Measurements from ENCODE around the gene ALX4.

Gene ALX4

DNA sequence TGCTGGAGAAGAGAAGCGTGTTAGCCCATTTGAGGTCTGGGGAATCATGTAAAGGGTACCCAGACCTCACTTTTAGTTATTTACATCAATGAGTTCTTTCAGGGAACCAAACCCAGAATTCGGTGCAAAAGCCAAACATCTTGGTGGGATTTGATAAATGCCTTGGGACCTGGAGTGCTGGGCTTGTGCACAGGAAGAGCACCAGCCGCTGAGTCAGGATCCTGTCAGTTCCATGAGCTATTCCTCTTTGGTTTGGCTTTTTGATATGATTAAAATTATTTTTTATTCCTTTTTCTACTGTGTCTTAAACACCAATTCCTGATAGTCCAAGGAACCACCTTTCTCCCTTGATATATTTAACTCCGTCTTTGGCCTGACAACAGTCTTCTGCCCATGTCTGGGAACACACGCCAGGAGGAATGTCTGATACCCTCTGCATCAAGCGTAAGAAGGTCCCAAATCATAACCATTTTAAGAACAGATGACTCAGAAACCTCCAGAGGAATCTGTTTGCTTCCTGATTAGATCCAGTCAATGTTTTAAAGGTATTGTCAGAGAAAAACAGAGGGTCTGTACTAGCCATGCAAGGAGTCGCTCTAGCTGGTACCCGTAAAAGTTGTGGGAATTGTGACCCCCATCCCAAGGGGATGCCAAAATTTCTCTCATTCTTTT, 65.2 kb downstream of the ALX4 start:
- ATAC-seq = no peak
- Mint-ChIP-seq H3K27ac (no peak overlapping the region), H3K4me1 (no peaks in the 10 kb centered on the region), H3K4me3 (no peak overlapping the region), H3K27me3 (no peaks in the 10 kb centered on the region), H3K9me3 (no peaks in the 10 kb centered on the region), H3K36me3 (peaks cover 66% of the 10 kb centered on the region)

- H3K4me3 Mint-ChIP-seq = no peak overlapping the region
- no peak for ATAC-seq
Observed at GRCh38 chr11:44243595-44244343, 66.2 kb downstream of the ALX4 start.

GRCh38 chr11:44243086-44243485, 66.9 kb downstream of the ALX4 start:
- no peak for ATAC-seq
- no peaks in the 10 kb centered on the region for H3K9me3 Mint-ChIP-seq
- H3K4me1 Mint-ChIP-seq = no peaks in the 10 kb centered on the region

More at GRCh38 chr11:44243595-44244343, 66.2 kb downstream of the ALX4 start:
- no peaks in the 10 kb centered on the region for H3K27me3 Mint-ChIP-seq
- H3K27ac Mint-ChIP-seq = no peak overlapping the region
- H3K9me3 Mint-ChIP-seq = no peaks in the 10 kb centered on the region
- peaks cover 63% of the 10 kb centered on the region for H3K36me3 Mint-ChIP-seq
- H3K4me1 Mint-ChIP-seq = no peaks in the 10 kb centered on the region

GRCh38 chr11:44241851-44242250, 68.1 kb downstream of the ALX4 start:
- Mint-ChIP-seq H3K27ac (no peak overlapping the region), H3K36me3 (peaks cover 69% of the 10 kb centered on the region), H3K4me3 (no peak overlapping the region), H3K27me3 (no peaks in the 10 kb centered on the region), H3K9me3 (no peaks in the 10 kb centered on the region), H3K4me1 (no peaks in the 10 kb centered on the region)
- no peak for ATAC-seq

More at GRCh38 chr11:44243086-44243485, 66.9 kb downstream of the ALX4 start:
- H3K27ac Mint-ChIP-seq = no peak overlapping the region
- peaks cover 66% of the 10 kb centered on the region for H3K36me3 Mint-ChIP-seq
- no peaks in the 10 kb centered on the region for H3K27me3 Mint-ChIP-seq
- no peak overlapping the region for H3K4me3 Mint-ChIP-seq

GRCh38 chr11:44237156-44237555, 72.8 kb downstream of the ALX4 start:
- Mint-ChIP-seq H3K36me3 (peaks cover 61% of the 10 kb centered on the region), H3K4me3 (no peak overlapping the region), H3K9me3 (no peaks in the 10 kb centered on the region), H3K27me3 (no peaks in the 10 kb centered on the region), H3K27ac (no peak overlapping the region), H3K4me1 (no peaks in the 10 kb centered on the region)
- ATAC-seq = no peak

DNA sequence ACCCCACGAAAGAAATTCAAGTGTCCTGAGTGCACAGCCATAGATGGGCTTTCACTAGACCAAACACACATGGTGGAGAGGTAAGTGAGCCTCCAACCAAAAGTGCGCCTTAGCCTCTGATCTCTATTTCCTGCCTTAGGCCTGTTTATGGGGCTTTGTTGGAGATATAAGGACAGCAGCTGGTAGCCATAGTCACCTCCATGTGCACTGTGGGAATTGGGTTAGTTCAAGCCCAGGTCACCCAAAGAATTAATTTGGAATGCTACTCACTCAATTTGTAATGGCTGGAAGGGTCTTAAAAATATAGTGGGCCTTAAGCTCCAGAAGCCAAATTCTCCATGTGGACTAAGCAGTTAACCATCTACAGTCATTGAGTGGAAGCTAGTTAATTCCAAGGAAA, 73.6 kb downstream of the ALX4 start:
- Mint-ChIP-seq H3K36me3 (peaks cover 57% of the 10 kb centered on the region), H3K4me3 (no peak overlapping the region), H3K4me1 (no peaks in the 10 kb centered on the region), H3K9me3 (no peaks in the 10 kb centered on the region), H3K27me3 (no peaks in the 10 kb centered on the region), H3K27ac (no peak overlapping the region)
- ATAC-seq = no peak

DNA sequence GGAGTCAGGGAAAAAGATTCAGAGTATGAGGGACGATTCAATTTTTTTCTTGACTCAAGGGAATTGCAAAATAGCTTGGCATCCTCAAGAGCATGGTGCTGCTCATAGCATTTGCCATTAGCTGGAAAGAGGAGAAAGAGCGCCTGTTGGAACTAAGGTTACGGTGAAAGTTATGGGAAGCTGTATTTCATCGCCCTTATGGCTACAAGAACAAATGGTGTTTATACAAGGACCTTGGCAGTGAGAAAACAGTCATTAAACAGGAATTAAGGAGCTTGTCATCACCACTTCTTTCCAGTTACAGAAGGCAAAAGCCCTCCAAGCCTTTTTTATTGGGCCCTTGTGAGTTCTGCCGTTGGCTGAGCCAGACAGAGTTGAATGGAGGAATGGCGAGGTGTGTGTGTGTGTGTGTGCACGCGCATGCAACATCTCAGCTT, 74.2 kb downstream of the ALX4 start:
- Mint-ChIP-seq H3K36me3 (peaks cover 62% of the 10 kb centered on the region), H3K4me1 (no peaks in the 10 kb centered on the region), H3K9me3 (no peaks in the 10 kb centered on the region), H3K27ac (no peak overlapping the region), H3K27me3 (no peaks in the 10 kb centered on the region), H3K4me3 (no peak overlapping the region)
- no peak for ATAC-seq

GRCh38 chr11:44229624-44230023, 80.3 kb downstream of the ALX4 start:
- Mint-ChIP-seq H3K36me3 (peaks cover 32% of the 10 kb centered on the region), H3K4me1 (no peaks in the 10 kb centered on the region), H3K27me3 (no peaks in the 10 kb centered on the region), H3K4me3 (no peak overlapping the region), H3K9me3 (no peaks in the 10 kb centered on the region), H3K27ac (no peak overlapping the region)
- no peak for ATAC-seq

DNA sequence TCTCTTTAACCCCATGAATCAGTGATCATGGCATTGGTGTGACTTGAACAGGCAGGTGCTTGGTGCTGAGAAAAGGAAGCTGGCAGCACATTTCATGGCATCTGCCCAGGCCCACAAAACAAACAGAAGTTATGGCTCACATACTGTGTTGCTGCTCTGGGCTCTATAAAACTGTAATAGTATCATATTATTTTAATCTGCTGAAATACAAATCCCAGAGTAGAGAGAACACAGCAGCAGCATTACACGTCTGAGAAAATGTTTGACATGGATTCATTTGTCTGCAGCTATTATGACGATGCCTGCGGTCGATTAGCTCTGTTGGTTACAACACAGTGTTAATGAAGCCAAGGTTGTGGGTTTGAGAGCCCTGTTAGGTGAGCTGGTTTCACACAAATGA, 80.8 kb downstream of the ALX4 start:
- Mint-ChIP-seq H3K27me3 (no peaks in the 10 kb centered on the region), H3K4me3 (no peak overlapping the region), H3K27ac (no peak overlapping the region), H3K9me3 (no peaks in the 10 kb centered on the region), H3K36me3 (peaks cover 32% of the 10 kb centered on the region), H3K4me1 (no peaks in the 10 kb centered on the region)
- ATAC-seq = no peak

DNA sequence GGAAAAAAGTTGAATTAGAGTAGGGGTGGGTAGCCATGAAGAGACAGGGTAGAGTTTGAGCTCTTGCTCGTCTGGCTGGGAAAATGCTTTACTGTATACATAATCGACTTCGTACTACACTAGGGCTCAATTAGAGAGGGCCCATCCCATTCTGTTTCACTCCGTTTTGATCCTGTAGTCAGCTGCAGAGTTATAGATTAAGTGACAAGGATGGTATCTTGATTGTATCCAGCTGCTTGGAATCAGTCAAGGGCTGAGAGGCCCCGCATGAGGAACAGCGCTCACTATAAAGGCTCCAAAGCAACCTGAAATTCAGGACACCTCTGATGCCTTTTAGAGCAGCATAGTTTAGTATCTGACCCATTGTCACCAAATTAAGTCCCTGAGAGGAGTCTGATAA, 81.6 kb downstream of the ALX4 start:
- Mint-ChIP-seq H3K9me3 (no peaks in the 10 kb centered on the region), H3K36me3 (peaks cover 32% of the 10 kb centered on the region), H3K4me3 (no peak overlapping the region), H3K4me1 (no peaks in the 10 kb centered on the region), H3K27ac (no peak overlapping the region), H3K27me3 (no peaks in the 10 kb centered on the region)
- ATAC-seq = no peak

DNA sequence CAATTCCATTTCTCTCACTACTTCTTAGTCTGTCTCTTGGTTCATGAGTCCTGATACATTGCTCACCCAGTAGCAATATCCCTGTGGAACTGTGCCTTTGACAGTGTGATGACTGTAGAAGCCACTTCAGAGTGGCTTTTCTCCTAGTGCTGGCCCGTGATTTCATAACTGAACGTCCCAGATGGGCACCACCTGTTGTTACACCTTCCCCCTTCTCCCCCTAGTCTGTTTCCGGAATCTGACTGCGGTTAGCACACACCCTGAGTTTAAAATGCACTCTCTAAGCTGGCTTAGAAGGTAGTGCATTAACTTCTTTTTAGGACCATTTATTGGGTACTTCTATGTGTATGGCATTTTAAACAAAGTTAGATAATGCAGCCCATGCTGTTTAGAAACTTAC, 83.0 kb downstream of the ALX4 start:
- Mint-ChIP-seq H3K27ac (no peak overlapping the region), H3K27me3 (no peaks in the 10 kb centered on the region), H3K9me3 (no peaks in the 10 kb centered on the region), H3K4me3 (no peak overlapping the region), H3K4me1 (no peaks in the 10 kb centered on the region), H3K36me3 (peaks cover 28% of the 10 kb centered on the region)
- ATAC-seq = no peak

DNA sequence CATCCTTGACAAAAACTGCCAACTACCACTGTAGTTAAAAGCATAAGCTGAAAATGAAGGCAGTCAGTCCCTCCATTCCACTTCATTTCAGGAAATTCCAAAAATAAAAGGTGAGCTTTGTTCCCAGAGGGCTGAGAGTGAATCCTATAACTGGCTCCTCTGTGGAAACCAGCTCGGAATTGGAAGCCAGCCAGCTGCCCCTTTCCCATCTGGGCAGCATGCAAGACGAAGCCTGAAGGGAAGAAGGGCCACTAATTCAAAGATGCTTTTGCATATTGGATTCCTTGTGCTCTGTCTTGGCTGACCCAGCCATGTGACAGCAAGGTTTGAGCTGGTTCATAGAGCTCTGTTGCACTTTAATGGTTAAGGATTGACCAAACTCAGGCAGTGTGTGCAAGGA, 83.4 kb downstream of the ALX4 start:
- Mint-ChIP-seq H3K4me1 (no peaks in the 10 kb centered on the region), H3K36me3 (peaks cover 32% of the 10 kb centered on the region), H3K27me3 (no peaks in the 10 kb centered on the region), H3K27ac (no peak overlapping the region), H3K4me3 (no peak overlapping the region), H3K9me3 (no peaks in the 10 kb centered on the region)
- ATAC-seq = no peak

DNA sequence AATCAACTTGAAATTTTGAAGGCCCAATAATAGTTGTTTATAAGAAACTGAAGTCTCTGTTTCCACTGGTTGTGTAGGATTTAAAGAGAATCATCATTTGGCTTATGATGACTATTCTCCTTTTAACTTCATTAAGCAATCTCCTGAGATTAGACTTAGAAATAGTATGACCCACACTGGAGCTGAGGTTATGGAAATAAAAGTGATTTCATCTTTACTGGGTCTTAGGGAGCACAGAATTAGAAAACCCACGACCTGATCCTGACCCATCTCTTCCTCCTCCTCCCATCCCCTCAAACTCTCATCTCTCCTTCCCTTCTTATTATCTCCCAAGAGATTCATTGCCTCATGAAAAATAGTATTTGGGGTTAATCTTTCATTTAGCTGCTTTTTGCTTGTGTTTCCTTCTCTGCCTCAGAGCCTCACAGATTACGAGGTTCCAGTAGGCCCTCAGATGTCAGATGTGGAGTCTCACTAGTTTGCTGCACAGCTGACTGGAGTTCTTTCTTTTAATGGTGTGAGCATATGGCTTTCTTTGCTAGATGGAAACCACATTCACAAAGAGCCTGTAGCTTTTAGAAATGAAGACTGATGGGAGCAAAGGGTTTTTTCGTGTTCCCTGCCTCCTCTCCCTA, 85.0 kb downstream of the ALX4 start:
- no peaks in the 10 kb centered on the region for H3K4me1 Mint-ChIP-seq
- no peak for ATAC-seq
- no peak overlapping the region for H3K27ac Mint-ChIP-seq
- H3K36me3 Mint-ChIP-seq = peaks cover 34% of the 10 kb centered on the region
- no peak overlapping the region for H3K4me3 Mint-ChIP-seq
- no peaks in the 10 kb centered on the region for H3K9me3 Mint-ChIP-seq
- no peaks in the 10 kb centered on the region for H3K27me3 Mint-ChIP-seq

DNA sequence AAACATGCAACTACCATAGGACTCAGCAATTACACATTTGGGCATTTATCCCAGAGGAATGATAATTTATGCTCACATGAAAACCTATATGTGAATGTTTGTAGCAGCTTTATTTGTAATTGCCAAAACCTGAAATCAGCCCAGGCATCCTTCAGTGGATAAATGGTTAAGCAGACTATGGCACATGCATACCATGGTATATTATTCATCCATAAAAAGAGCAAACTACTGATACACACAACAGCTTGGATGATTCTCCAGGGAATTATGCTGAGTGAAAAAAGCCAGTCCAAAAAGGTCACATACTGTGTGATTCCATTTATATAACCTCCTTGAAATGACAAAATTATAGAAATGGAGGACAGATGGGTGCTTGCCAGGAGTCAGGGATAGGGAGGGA, 86.7 kb downstream of the ALX4 start:
- H3K27ac Mint-ChIP-seq = no peak overlapping the region
- no peak overlapping the region for H3K4me3 Mint-ChIP-seq
- no peaks in the 10 kb centered on the region for H3K4me1 Mint-ChIP-seq
- ATAC-seq = no peak
- H3K36me3 Mint-ChIP-seq = peaks cover 39% of the 10 kb centered on the region
- no peaks in the 10 kb centered on the region for H3K9me3 Mint-ChIP-seq
- no peaks in the 10 kb centered on the region for H3K27me3 Mint-ChIP-seq

GRCh38 chr11:44221992-44222391, 87.9 kb downstream of the ALX4 start:
- H3K36me3 Mint-ChIP-seq = peaks cover 45% of the 10 kb centered on the region
- no peak overlapping the region for H3K4me3 Mint-ChIP-seq
- H3K4me1 Mint-ChIP-seq = no peaks in the 10 kb centered on the region
- no peak for ATAC-seq
- no peak overlapping the region for H3K27ac Mint-ChIP-seq
- H3K27me3 Mint-ChIP-seq = no peaks in the 10 kb centered on the region
- H3K9me3 Mint-ChIP-seq = no peaks in the 10 kb centered on the region

DNA sequence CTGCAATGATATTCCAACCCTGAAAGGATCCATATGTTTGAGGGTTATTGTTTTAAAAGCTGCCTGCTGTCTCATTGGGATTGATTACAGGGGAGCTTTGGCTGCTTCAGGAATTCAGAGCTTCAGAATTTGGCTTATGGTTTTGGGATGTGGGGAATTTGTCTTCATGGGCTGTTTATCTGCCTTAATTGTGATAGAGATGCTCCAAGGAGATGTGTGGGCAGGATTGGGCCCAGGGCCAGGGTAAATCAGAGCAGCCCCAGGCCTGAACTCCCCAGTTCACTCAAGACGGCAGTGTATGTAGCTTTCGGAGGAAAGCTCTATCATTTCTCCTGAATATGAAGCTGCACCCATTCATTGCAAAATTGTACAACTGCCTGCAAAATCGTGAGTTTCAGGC, 88.5 kb downstream of the ALX4 start:
- Mint-ChIP-seq H3K27me3 (no peaks in the 10 kb centered on the region), H3K9me3 (no peaks in the 10 kb centered on the region), H3K4me3 (no peak overlapping the region), H3K27ac (no peak overlapping the region), H3K36me3 (peaks cover 47% of the 10 kb centered on the region), H3K4me1 (no peaks in the 10 kb centered on the region)
- no peak for ATAC-seq
